RWPE2 (cell line): Measurements from ENCODE around the gene GET4.

Source experiments
- ATAC-seq: fragments of 200-7000 bp; cut with Tn5 transposase; 3 replicates; pipeline ENCODE4 v1.9.1; 2021; ENCODE audit warnings: low read depth
- DNase-seq: peaks from one replicate; pipeline ENCODE4 v3.0.0-alpha.2; 2020; ENCODE audit warnings: low spot score
- H3K27ac ChIP-seq: fragments of 450-650 bp; 2 replicates; pipeline ENCODE4 v1.5.1; 2017; ENCODE audit warnings: mild to moderate bottlenecking; ENCODE audit not compliant: poor library complexity, severe bottlenecking
- H3K27me3 ChIP-seq: fragments of 250-450 bp; sonication (Bioruptor Pico); 2 replicates; pipeline ENCODE4 v1.5.1; 2021; ENCODE audit warnings: mild to moderate bottlenecking, moderate library complexity; ENCODE audit not compliant: insufficient read depth, poor library complexity, severe bottlenecking
- H3K36me3 ChIP-seq: fragments of 250-450 bp; sonication (Bioruptor Pico); 2 replicates; pipeline ENCODE4 v1.5.1; 2020; ENCODE audit warnings: low read depth, mild to moderate bottlenecking, moderate library complexity
- H3K4me1 ChIP-seq: fragments of 250-450 bp; sonication (Bioruptor Pico); 2 replicates; pipeline ENCODE4 v1.5.1; 2021; ENCODE audit warnings: mild to moderate bottlenecking, moderate library complexity; ENCODE audit not compliant: insufficient read depth, poor library complexity, severe bottlenecking
- H3K4me3 ChIP-seq: fragments of 250-450 bp; sonication (Bioruptor Pico); 2 replicates; pipeline ENCODE4 v1.5.1; 2021; ENCODE audit warnings: mild to moderate bottlenecking, moderate library complexity; ENCODE audit not compliant: severe bottlenecking
- H3K9me3 ChIP-seq: fragments of 250-450 bp; sonication (Bioruptor Pico); 2 replicates; pipeline ENCODE4 v1.5.1; 2021; ENCODE audit warnings: mild to moderate bottlenecking, moderate library complexity; ENCODE audit not compliant: severe bottlenecking
- CTCF ChIP-seq: fragments of 450-650 bp; IDR thresholded peaks from one replicate; pipeline ENCODE4 v1.5.1; 2017; ENCODE audit warnings: mild to moderate bottlenecking, moderate library complexity; ENCODE audit not compliant: poor library complexity, severe bottlenecking

GET4 gene

GRCh38 chr7:900331-901040, 24.1 kb downstream of the GET4 start:
- ATAC-seq = no peak

GRCh38 chr7:901041-901387, 24.7 kb downstream of the GET4 start:
- no peak overlapping the region for H3K27ac ChIP-seq
- DNase-seq = no peak
- H3K27me3 ChIP-seq = no peaks in the 10 kb centered on the region
- H3K9me3 ChIP-seq = no peaks in the 10 kb centered on the region
- H3K4me3 ChIP-seq = no peak overlapping the region
- H3K4me1 ChIP-seq = no peaks in the 10 kb centered on the region
- peaks cover 27% of the 10 kb centered on the region; the same call in 1 of the 2 replicates for H3K36me3 ChIP-seq
- no peak for TF ChIP-seq CTCF
- peak; percentile 3; the same call in 1 of the 3 replicates for ATAC-seq

More at GRCh38 chr7:900331-901040, 24.1 kb downstream of the GET4 start:
- no peaks in the 10 kb centered on the region for H3K4me1 ChIP-seq
- peaks cover 27% of the 10 kb centered on the region; the same call in 1 of the 2 replicates for H3K36me3 ChIP-seq
- H3K27ac ChIP-seq = no peak overlapping the region
- no peak overlapping the region for H3K4me3 ChIP-seq
- H3K9me3 ChIP-seq = no peaks in the 10 kb centered on the region
- no peak for TF ChIP-seq CTCF
- DNase-seq = no peak
- H3K27me3 ChIP-seq = no peaks in the 10 kb centered on the region

- ATAC-seq (peak; percentile 73), DNase-seq (peak; percentile 92)
- no peaks in the 10 kb centered on the region for H3K9me3 ChIP-seq
- no peak overlapping the region for H3K4me3 ChIP-seq
- no peaks in the 10 kb centered on the region for H3K27me3 ChIP-seq
- no peak for TF ChIP-seq CTCF
- no peaks in the 10 kb centered on the region for H3K4me1 ChIP-seq
- H3K27ac ChIP-seq = no peak overlapping the region
- H3K36me3 ChIP-seq = peaks cover 21% of the 10 kb centered on the region; the same call in 1 of the 2 replicates
Measured at GRCh38 chr7:901388-902154, 25.2 kb downstream of the GET4 start.

GRCh38 chr7:902996-903395, 26.6 kb downstream of the GET4 start:
- Histone ChIP-seq H3K27ac (no peak overlapping the region), H3K4me3 (no peak overlapping the region), H3K4me1 (no peaks in the 10 kb centered on the region), H3K9me3 (no peaks in the 10 kb centered on the region), H3K36me3 (peaks cover 16% of the 10 kb centered on the region; the same call in 1 of the 2 replicates), H3K27me3 (no peaks in the 10 kb centered on the region)
- TF ChIP-seq CTCF = no peak
- DNase-seq (no peak), ATAC-seq (no peak)
